ENCODE measurements around the gene PLXND1. TPM values are rescaled to one million over a fixed set of nuclear protein-coding genes. Genes with fewer than 3 reads are reported as not detected.

PLXND1 gene
- total RNA-seq, 1 experiment from 2014 or later: 40.4 TPM

DNA sequence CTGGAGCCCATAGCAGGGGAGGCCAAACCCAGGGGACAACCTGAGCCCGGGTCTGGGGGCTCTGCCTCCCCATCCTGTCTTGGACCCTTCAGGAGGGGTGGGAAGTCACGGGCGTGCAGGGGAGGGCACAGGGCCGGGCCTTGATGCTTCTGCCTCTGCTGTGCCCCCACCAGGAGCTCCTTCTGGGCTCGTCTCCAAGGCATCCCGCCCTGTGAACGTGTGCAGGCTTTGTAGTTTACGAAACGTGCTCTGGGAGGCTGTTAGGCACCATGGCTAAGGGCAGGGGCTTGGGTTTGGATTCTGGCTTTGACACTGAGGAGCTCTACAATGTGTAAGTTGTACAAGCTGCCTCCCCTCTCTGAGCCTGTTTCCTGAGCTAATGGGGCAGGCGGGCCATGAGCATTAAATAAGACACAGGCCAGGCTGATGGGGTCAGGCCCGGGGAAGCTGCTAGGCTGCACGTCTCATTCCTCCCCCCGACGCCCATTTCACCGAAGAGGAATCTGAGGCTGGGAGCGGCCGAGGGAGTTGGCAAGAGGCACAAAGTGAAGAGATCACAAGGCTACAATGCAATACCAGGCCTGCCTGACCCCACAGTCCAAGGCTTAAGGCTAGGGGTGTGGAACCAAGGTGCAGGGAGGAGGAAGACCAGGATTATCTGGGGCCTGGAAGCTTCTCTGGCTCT, 19.6 kb downstream of the PLXND1 start:
- DNase-seq (ENCODE audit: low spot score): no peak

DNA sequence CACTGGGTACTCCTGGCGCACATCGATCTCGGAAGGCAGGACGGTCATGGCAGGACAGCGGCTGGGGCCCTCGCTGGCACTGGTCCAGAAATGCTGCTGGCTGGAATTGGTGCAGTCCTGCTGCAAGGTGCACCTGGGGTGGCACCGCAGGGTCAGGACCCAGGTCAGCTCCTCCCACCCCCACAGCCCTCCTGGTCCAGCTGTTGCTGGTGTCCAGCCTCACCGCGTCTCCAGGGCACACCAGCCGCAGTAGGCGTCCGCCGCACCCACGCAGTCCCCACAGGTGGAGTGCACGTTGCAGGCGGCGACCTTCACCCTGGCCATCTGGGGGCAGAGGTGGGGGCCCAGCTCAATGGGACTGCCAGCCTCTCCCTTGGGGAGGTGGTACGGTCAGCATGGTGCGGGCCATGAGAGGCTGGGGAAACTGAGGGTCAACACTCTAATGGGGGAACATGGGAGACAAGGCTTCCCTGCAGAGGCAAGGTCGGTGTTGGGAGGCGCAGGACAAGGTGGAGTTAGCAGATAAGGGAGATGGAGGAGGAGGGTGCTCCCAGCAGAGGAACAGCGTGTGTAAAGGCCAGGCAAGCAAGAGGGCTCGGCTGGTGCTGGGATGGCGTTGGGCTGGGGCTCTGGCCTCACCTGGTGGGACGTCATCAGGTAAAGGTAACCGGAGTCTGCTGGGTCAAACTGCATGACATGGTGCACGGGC, 20.4 kb downstream of the PLXND1 start:
- no peak for DNase-seq (ENCODE audit: low spot score)

DNA sequence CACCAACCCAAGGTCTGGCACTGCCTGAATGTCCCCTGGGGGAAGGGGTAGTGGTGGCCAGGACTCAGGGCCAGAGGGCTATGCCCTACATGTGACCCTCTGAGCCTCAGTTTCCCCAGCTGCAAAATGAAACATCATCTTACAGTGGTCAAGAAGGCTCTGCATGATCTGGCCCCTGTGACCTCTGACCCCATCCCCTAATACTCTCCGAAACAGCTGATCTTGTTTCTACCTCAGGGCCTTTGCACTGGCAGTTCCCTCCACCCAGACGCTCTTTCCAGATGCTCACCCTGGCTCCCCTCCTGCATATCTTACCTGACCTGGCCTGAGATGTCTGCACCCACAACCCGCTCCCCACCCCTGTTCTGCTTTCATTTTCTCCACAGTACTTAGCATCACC, 21.8 kb downstream of the PLXND1 start:
- DNase-seq (ENCODE audit: low spot score): no peak

DNA sequence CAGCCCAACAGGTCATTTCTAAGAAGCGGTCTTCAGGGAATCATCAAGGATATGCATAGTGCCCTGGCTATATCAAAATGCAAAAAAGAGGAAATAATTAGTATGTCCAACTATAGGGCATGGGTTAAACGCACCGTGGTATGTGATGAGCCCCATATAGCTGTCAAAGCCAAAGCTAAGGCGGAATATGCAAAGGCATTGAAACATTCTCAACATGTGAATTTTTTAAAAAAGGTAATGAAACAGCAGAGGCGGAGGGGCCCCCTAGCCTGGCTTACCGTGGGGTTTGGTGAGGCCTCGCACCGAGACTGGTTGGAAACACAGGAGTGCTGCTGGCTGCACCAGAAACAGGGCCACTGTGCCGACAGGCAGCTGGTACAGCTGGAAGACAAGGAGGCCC, 23.2 kb downstream of the PLXND1 start:
- DNase-seq (ENCODE audit: low spot score): no peak

DNA sequence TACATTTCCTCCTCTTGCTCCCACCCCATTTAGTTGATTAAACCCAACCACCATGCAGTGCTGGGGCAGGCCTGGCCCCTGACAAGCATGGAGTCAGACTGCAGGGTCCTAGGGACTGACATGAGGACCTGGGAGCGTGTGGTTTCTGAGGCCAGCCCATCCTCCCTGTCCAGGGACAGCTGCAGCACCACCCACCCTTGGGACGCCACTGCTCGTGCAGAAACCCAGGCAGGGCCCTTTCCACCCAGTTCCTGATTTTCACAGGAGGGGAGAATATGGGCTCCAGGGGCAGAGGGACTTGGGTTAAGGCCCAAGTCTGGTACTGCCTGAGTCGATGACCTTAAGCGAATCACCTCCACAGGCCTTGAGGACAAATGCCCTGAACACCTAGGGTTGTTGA, 23.7 kb downstream of the PLXND1 start:
- no peak for DNase-seq (ENCODE audit: low spot score)

GRCh38 chr3:129581623-129582022, 24.9 kb downstream of the PLXND1 start:
- DNase-seq (ENCODE audit: low spot score): no peak

DNA sequence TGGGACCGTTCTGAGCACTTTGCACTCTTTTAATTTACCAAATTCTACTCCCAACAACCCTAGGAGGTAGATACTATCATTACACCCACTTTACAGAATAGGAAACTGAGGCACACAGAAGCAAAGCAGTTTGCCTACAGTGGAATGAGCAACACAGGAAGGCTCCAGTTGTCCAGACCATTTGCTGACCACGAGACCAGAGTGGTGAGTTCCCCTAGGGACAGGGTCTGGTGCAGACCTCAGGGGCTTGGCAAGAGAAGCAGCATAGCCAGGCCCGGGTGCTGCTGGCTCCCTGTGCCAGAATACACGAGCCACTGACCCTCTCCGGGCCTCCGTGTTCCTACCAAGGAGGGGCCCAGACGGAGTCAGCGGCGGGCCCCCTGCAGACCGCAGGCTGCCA, 26.5 kb downstream of the PLXND1 start:
- no peak for DNase-seq (ENCODE audit: low spot score)

- no peak for DNase-seq (ENCODE audit: low spot score)
Observed at GRCh38 chr3:129577925-129578786, 28.3 kb downstream of the PLXND1 start.

DNA sequence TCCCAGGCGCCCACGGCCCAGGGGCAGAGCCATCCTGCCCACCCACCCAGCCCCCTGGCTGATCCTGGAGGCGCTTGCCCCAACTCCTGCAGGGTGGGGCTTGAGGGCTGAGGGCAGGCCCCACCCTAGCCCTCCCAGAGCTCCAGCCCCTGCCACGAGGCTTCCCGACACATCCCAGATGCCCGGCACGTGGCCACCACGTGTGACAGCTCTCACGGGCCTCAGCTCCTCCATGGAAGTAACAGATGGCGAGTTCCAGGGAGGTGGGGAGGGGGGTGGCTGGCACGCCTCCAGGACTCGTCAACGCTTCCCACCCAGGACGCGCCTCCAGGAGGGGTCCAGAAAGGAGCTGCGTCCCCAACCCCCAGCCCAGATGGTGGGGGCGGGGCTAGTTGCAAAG, 29.1 kb downstream of the PLXND1 start:
- DNase-seq (ENCODE audit: low spot score): no peak

GRCh38 chr3:129576514-129577352, 29.7 kb downstream of the PLXND1 start:
- DNase-seq (ENCODE audit: low spot score): no peak

DNA sequence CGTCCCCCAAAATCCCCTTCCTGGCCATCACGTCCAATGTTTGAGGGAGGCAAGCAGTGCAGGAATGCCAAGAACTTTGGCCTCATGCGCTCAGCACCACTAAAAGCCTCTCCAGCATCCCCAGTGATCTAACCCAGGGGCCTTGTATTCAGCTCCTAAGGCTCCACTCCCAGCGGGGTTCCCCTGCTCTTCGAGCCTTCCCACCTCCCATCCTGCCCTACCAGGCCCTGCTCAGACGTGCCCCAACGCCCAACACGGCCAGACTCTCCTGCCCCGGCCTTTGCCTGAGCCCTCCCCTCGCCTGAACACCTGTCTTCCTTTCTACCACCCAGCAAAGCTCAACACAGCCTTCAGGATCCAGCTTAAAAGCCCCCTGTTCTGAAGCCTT, 30.5 kb downstream of the PLXND1 start:
- no peak for DNase-seq (ENCODE audit: low spot score)

GRCh38 chr3:129575233-129575996, 31.1 kb downstream of the PLXND1 start:
- no peak for DNase-seq (ENCODE audit: low spot score)

DNA sequence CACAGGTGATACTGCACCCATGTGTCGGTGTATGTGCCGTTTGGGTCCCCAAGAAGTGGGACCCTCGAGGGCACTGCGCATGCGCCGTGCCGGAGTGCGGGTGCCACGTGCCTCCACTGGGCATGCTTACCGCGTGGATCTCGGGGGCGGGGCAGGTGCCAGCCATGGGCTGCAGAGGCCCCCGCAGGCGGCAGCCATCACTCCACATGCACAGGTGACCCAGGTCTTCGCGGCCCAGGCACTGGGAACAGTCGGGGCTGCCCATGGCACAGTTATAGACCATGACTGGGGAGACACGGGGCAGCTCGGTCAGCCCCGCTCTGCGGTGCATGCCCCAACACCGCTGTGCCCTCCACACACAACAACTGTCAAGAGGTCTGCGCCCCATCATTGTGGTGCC, 32.3 kb downstream of the PLXND1 start:
- no peak for DNase-seq (ENCODE audit: low spot score)

DNA sequence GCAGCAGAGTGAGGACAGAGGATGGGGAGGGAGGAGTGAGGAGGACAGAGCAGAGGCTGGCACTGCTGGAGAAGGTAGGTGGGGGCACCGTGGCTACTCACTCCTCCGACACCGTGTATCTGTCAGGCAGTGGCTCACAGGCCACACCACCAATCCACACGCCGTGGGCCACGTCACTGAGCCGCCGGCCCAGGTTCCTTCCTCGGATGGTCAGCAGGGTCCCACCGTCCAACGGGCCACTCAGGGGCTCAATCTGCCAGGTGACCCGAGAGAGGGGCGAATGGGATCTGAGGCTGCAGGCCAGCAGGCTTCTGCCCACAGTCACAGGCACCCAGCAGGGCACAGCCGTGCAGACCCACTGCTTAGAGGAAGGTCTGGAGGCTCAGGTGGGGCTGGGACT, 33.0 kb downstream of the PLXND1 start:
- DNase-seq (ENCODE audit: low spot score): no peak

- DNase-seq (ENCODE audit: low spot score): no peak
Observed at GRCh38 chr3:129572603-129573002, 33.9 kb downstream of the PLXND1 start.

- DNase-seq (ENCODE audit: low spot score): no peak
Observed at GRCh38 chr3:129571605-129572547, 34.6 kb downstream of the PLXND1 start.

DNA sequence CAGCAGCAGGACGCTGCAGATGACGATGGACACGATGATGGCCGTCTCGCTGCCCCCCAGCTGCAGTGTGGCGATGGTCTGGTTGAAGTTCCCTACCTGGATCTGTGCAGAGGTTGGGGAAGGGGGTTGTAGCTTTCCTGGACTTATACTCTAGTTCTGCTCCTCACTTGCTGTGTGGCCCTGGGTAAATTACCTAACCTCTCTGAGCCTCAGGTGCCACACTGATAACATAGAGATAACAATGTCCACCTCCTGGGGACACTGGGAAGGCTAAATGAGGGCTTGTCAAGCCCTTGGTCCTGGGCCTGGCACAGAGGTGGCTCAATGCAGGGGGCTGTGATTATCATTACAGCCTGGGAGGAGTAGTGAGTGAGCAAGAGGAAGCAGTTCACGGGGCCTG, 36.6 kb downstream of the PLXND1 start:
- no peak for DNase-seq (ENCODE audit: low spot score)

DNA sequence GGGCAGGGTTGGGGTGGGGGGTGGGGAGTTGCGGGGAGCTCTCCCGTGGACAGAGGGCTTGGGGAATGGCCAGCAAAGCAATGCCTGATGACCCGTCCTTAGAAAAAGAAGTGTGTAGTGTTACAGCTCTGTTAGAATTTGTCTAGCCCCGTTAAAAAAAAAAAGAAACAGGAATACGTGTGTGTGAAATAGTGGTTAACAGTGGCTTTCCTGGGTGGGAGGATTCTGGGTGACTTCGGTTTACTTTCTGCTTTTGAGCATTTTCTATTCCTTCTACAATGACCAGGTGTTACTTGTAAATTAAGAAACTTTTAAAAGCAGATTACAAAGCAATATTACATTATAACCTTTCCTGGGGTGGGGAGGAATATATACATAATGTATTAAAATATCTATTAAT, 38.5 kb downstream of the PLXND1 start:
- DNase-seq (ENCODE audit: low spot score): no peak

- no peak for DNase-seq (ENCODE audit: low spot score)
Observed at GRCh38 chr3:129567176-129567705, 39.2 kb downstream of the PLXND1 start.

DNA sequence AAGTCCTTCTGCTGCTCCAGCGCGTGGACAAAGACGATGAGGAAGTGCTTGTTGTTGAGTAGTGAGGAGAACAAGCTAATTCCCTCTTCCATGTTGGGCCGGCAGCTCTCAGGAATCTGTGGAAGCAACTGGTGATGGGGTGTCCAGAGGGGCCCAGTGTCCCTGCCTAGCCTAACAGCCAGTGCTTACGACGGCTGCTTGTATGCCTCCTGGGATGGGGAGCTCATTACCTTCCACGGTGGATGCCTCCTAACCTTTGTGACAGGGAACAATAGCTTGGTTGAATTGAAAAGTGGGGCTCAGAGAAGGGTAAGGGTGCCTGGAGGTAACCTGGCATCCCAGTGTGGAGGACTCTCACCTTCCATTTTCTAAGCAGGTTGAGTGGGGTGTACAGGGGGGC, 40.6 kb downstream of the PLXND1 start:
- no peak for DNase-seq (ENCODE audit: low spot score)

Data from H4 (cell line).